ENCODE results near the gene KCTD8.
"Not testable (repeated sequence)": the region's sequence is repeated elsewhere in the genome, so short reads cannot be mapped to it uniquely, and the experiment has no call there.

KCTD8 gene

DNA sequence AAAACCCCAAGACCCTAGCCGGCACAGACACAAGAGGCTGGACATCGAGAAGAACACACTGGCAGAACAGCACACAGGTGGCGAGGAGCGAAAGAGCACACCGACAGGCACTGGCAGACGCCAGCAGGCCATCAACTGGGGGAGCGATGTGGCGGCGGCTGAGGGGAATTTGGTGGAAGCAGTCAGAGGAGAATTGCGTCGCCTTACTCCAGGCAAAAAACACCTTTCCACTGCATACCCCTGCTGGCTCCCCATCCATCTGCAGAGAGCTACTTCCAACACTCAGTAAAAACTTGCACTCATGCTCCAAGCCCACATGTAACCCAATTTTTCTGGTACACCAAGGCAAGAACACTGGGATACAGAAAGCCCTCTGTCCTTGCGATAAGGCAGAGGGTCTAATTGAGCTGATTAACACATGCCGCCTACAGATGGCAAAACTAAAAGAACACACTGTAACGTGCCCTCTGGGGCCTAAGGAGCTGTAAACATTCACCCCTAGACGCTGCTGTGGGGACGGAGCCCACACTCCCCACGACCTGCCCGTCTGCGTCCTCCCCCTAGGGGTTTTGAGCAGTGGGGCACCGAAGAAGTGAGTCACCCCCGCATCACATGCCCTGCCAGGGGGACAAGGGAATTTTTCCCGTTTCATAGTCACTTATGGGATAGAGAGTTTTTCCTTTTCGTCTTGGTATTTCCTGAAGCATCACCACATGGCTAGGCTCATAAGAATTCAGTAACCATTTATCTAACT, 262.3 kb downstream of the KCTD8 start:
- no peaks in the 10 kb centered on the region for H3K36me3 ChIP-seq (ENCODE audit: control insufficient read depth, insufficient read depth, low read length)
- no peaks in the 10 kb centered on the region for H3K27me3 ChIP-seq (replicated peaks; ENCODE audit: control insufficient read depth, insufficient read depth, low read length)
- DNase-seq (ENCODE audit: extremely low read depth, insufficient read length): no peak
- no peak overlapping the region for H3K4me3 ChIP-seq (replicated peaks; ENCODE audit: low read depth, low read length)
- TF ChIP-seq, protein P1, sequence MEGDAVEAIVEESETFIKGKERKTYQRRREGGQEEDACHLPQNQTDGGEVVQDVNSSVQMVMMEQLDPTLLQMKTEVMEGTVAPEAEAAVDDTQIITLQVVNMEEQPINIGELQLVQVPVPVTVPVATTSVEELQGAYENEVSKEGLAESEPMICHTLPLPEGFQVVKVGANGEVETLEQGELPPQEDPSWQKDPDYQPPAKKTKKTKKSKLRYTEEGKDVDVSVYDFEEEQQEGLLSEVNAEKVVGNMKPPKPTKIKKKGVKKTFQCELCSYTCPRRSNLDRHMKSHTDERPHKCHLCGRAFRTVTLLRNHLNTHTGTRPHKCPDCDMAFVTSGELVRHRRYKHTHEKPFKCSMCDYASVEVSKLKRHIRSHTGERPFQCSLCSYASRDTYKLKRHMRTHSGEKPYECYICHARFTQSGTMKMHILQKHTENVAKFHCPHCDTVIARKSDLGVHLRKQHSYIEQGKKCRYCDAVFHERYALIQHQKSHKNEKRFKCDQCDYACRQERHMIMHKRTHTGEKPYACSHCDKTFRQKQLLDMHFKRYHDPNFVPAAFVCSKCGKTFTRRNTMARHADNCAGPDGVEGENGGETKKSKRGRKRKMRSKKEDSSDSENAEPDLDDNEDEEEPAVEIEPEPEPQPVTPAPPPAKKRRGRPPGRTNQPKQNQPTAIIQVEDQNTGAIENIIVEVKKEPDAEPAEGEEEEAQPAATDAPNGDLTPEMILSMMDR (IDR thresholded peaks at IDR 0.05; ENCODE audit: insufficient read depth, low read length, poor library complexity, severe bottlenecking): no peak

DNA sequence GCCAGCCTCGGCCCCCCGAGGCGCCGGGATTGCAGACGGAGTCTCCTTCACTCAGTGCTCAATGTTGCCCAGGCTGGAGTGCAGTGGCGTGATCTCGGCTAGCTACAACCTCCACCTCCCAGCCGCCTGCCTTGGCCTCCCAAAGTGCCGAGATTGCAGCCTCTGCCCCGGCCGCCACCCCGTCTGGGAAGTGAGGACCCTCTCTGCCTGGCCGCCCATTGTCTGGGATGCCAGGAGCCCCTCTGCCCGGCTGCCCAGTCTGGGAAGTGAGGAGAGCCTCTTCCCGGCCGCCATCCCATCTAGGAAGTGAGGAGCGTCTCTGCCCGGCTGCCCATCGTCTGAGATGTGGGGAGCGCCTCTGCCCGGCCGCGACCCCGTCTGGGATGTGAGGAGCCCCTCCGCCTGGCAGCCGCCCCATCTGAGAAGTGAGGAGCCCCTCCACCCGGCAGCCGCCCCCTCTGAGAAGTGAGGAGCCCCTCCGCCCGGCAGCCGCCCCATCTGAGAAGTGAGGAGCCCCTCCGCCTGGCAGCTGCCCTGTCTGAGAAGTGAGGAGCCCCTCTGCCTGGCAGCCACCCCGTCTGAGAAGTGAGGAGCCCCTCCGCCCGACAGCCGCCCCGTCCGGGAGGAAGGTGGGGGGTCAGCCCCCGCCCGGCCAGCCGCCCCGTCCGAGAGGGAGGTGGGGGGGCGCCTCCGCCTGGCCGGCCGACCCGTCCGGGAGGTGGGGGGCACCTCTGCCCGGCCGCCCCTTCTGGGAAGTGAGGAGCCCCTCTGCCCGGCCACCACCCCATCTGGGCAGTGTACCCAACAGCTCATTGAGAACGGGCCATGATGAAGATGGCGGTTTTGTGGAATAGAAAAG, 266.9 kb downstream of the KCTD8 start:
- H3K27me3 ChIP-seq (replicated peaks; ENCODE audit: control insufficient read depth, insufficient read depth, low read length); H3K36me3 ChIP-seq (ENCODE audit: control insufficient read depth, insufficient read depth, low read length); DNase-seq (ENCODE audit: extremely low read depth, insufficient read length); H3K4me3 ChIP-seq (replicated peaks; ENCODE audit: low read depth, low read length): not testable (repeated sequence)

DNA sequence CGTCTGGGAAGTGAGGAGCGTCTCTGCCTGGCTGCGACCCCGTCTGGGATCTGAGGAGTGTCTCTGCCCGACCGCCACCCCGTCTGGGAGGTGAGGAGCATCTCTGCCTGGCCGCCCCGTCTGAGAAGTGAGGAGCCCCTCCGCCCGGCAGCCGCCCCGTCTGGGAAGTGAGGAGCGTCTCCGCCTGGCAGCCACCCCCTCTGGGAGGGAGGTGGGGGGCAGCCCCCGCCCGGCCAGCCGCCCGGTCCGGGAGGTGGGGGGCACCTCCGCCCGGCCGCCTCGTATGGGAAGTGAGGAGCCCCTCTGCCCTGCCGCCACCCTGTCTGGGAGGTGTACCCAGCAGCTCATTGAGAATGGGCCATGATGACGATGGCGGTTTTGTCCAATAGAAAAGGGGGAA, 280.8 kb downstream of the KCTD8 start:
- H3K27me3 ChIP-seq (replicated peaks; ENCODE audit: control insufficient read depth, insufficient read depth, low read length); H3K36me3 ChIP-seq (ENCODE audit: control insufficient read depth, insufficient read depth, low read length); DNase-seq (ENCODE audit: extremely low read depth, insufficient read length); H3K4me3 ChIP-seq (replicated peaks; ENCODE audit: low read depth, low read length): not testable (repeated sequence)

DNA sequence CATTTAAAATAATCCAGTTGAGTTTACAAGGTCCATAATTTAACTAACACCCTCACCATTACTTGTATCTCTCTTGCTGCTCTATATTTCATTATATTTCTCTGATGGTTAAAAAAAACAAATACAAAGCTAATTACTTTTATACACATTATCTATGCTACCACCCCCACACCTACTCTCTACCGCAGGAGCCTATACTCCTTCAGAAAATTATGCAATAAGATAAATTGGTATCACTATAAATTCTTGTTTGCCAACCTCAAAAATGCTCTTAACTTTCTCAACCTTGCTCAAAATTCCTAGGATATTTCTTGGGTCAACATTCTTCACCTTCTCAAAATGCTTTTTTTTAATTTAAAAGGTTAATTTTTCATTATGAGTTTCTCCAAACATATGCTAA, 282.7 kb downstream of the KCTD8 start:
- DNase-seq (ENCODE audit: extremely low read depth, insufficient read length): no peak
- no peak overlapping the region for H3K4me3 ChIP-seq (replicated peaks; ENCODE audit: low read depth, low read length)
- no peaks in the 10 kb centered on the region for H3K36me3 ChIP-seq (ENCODE audit: control insufficient read depth, insufficient read depth, low read length)
- TF ChIP-seq, protein P1 (IDR thresholded peaks at IDR 0.05; ENCODE audit: insufficient read depth, low read length, poor library complexity, severe bottlenecking): no peak
- H3K27me3 ChIP-seq (replicated peaks; ENCODE audit: control insufficient read depth, insufficient read depth, low read length): no peaks in the 10 kb centered on the region

DNA sequence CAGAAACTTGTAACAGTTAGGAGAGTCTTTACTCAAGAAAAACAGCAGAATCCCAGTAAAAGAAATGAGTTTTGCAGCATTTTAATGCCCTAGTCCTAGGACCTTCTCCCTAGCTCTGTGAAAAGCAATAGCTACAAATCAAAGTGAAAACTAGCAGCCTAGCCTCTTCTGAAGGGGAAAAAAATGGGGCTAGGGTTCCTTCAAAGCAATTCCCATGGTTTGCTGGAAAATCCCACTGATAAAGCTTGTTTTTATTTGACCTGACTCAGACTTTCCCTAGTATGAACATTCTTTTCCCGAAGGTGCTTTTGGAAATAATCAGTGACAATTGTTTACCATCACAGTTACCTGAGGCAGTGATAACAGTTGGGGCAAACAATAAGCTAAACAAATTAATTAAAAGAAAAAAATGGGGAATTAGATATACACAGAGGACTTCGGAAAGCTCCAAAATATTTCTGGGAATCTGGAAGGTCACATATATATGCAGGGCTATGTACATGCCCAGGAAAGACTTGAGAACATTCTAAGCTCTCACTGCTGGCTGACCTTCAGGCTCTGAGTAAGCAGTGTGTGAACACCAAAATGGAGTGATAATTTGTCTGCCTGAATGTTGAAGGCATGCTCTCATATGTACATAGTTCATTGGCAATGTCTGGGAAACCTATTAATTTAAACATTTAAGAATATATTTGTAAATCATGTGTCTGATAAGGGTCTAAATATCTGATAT, 285.9 kb downstream of the KCTD8 start:
- DNase-seq (ENCODE audit: extremely low read depth, insufficient read length): no peak
- TF ChIP-seq, protein P1 (IDR thresholded peaks at IDR 0.05; ENCODE audit: insufficient read depth, low read length, poor library complexity, severe bottlenecking): no peak
- no peaks in the 10 kb centered on the region for H3K27me3 ChIP-seq (replicated peaks; ENCODE audit: control insufficient read depth, insufficient read depth, low read length)
- H3K36me3 ChIP-seq (ENCODE audit: control insufficient read depth, insufficient read depth, low read length): no peaks in the 10 kb centered on the region
- H3K4me3 ChIP-seq (replicated peaks; ENCODE audit: low read depth, low read length): no peak overlapping the region

DNA sequence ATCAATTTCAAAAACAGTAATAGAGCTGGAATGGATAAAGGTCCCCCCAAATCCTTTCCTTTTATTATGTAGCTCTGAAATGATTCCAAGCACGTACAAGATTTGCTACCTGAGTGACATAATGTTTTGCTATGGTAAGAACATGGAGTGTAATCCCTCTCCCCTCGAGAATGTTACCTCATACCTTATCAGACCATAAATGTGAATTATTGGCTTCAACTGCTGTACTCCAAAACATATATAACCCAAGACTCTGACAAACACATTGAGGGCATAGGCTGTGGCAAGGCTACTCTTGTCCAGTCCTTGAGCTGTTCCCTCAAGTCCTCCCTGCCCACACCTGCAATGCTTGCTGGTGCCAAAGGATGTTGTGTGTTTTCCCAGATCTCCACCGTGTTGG, 286.9 kb downstream of the KCTD8 start:
- Histone ChIP-seq H3K36me3 (ENCODE audit: control insufficient read depth, insufficient read depth, low read length) (no peaks in the 10 kb centered on the region), H3K4me3 (replicated peaks; ENCODE audit: low read depth, low read length) (no peak overlapping the region), H3K27me3 (replicated peaks; ENCODE audit: control insufficient read depth, insufficient read depth, low read length) (no peaks in the 10 kb centered on the region)
- no peak for DNase-seq (ENCODE audit: extremely low read depth, insufficient read length)
- TF ChIP-seq, protein P1 (IDR thresholded peaks at IDR 0.05; ENCODE audit: insufficient read depth, low read length, poor library complexity, severe bottlenecking): no peak

All from GM06990 (cell line).